Peyer's patch (tissue), 4 donors: Measurements from ENCODE around the gene ZNF609. TPM values are rescaled to one million over a fixed set of nuclear protein-coding genes. Genes with fewer than 3 reads are reported as not detected.

Experiments used
- DNase-seq, 3 donors: peaks; one replicate each; pipeline ENCODE4 v3.0.0-alpha.2; 2017 to 2019
- H3K27ac ChIP-seq, 4 donors: fragments of 200-600 bp; sonication (generic); one replicate each; pipeline ENCODE4 v1.5.1; 2016 to 2019
- H3K27me3 ChIP-seq, 2 donors: fragments of 200-600 bp; sonication (generic); one replicate each; pipeline ENCODE4 v1.5.1; 2019
- H3K36me3 ChIP-seq, 3 donors: fragments of 200-600 bp; sonication (generic); one replicate each; pipeline ENCODE4 v1.5.1; 2016 to 2019
- H3K4me1 ChIP-seq, 4 donors: fragments of 200-600 bp; sonication (generic); one replicate each; pipeline ENCODE4 v1.5.1; 2016 to 2019
- H3K4me3 ChIP-seq, 4 donors: fragments of 200-600 bp; sonication (generic); 1 replicate in 3 of 4; 2 replicates in 1 of 4; pipeline ENCODE4 v1.5.1; 2016 to 2019; ENCODE audit warnings: mild to moderate bottlenecking in 1 of 4
- H3K9me3 ChIP-seq, 4 donors: fragments of 200-600 bp; sonication (generic); one replicate each; pipeline ENCODE4 v1.5.1; 2016 to 2019; ENCODE audit warnings: mild to moderate bottlenecking in 1 of 4
- CTCF ChIP-seq, 6 experiments: fragments of 450-650 bp in 4 of 6; fragments of 200-600 bp in 2 of 6; sonication (generic) in 1 of 6; IDR thresholded peaks; one replicate each; pipeline ENCODE4 v1.5.1; 2017 to 2019; ENCODE audit warnings: antibody characterized with exemption in 6 of 6, mild to moderate bottlenecking in 3 of 6, moderate library complexity in 1 of 6
- POLR2A ChIP-seq, 2 donors: fragments of 450-650 bp; IDR thresholded peaks; one replicate each; pipeline ENCODE4 v1.5.1; 2017; ENCODE audit warnings: antibody characterized with exemption in 2 of 2, mild to moderate bottlenecking in 2 of 2, moderate library complexity in 2 of 2
- small RNA-seq, 2 donors: library from RNA; depleted of rRNA; stranded (forward); fragments of <200 nt; gene quantifications; one replicate each; pipeline ENCODE3, GENCODE V24; 2016
- total RNA-seq, 4 donors: library from RNA; depleted of rRNA; stranded (reverse); fragments of >200 nt; gene quantifications; one replicate each; pipeline ENCODE4 v1.1.0, GENCODE V29; 2016

ZNF609 gene
- total RNA-seq, 4 donors from 2014 or later = 22.1 to 57.8 (median 36.0) TPM

GRCh38 chr15:64732156-64732860 is 271.9 kb downstream of the ZNF609 start:
- no peaks in the 10 kb centered on the region for H3K36me3 ChIP-seq
- H3K4me3 ChIP-seq = no peak overlapping the region
- H3K27me3 ChIP-seq = no peaks in the 10 kb centered on the region
- H3K4me1 ChIP-seq = no peaks in the 10 kb centered on the region
- DNase-seq = no peak
- no peaks in the 10 kb centered on the region for H3K9me3 ChIP-seq
- no peak overlapping the region for H3K27ac ChIP-seq
- no peak for TF ChIP-seq CTCF (IDR thresholded peaks at IDR 0.05)
- TF ChIP-seq POLR2A (IDR thresholded peaks at IDR 0.05) = no peak

Small RNA genes within 50 kb of the gene (small RNA-seq; reads per million reads assigned to genes)
- gene AC100830.2 (0 reads per million in 2 donors), gene RF00019 (0 reads per million in 2 donors), gene RNU6-549P (0 reads per million in 2 donors)

Other genes with a start within 250 kb of the ZNF609 start
- gene CSNK1G1, start 104.4 kb upstream of the ZNF609 start, total RNA-seq = 10 to 100 TPM; 12.3 to 36.5 (median 24.2) TPM
- 1 to 10 TPM; 1.4 to 7.4 (median 4.5) TPM for gene PCLAF, start 79.1 kb upstream of the ZNF609 start, total RNA-seq
- 10 to 100 TPM; 18.9 to 61.9 (median 19.9) TPM for gene TRIP4, start 72.7 kb upstream of the ZNF609 start, total RNA-seq